Measurements from ENCODE around the gene DPH6. TPM values are rescaled to one million over a fixed set of nuclear protein-coding genes. Genes with fewer than 3 reads are reported as not detected.

Gene DPH6
- total RNA-seq, 1 donor from 2014 or later: 41.1 TPM

GRCh38 chr15:35499723-35500122, 46.2 kb downstream of the DPH6 start:
- H3K27me3 Mint-ChIP-seq (ENCODE audit: insufficient read depth, low read depth): no peaks in the 10 kb centered on the region
- H3K9me3 Mint-ChIP-seq: no peaks in the 10 kb centered on the region
- Histone ChIP-seq H3K36me3 (no peaks in the 10 kb centered on the region), H3K4me3 (no peak overlapping the region), H3K4me1 (no peaks in the 10 kb centered on the region), H3K9ac (no peak overlapping the region), H3K27me3 (no peaks in the 10 kb centered on the region), H3K4me2 (no peak overlapping the region), H3K27ac (no peak overlapping the region), H3K9me3 (ENCODE audit: low read depth) (no peaks in the 10 kb centered on the region), H2AFZ (replicated peaks) (no peak overlapping the region), H3F3A (ENCODE audit: low read depth) (no peaks in the 10 kb centered on the region), H3K79me2 (ENCODE audit: low read depth) (no peaks in the 10 kb centered on the region), H4K20me1 (ENCODE audit: low read depth) (no peaks in the 10 kb centered on the region)
- H3K4me1 Mint-ChIP-seq: no peaks in the 10 kb centered on the region
- H3K4me3 Mint-ChIP-seq: no peak overlapping the region
- TF ChIP-seq CTCF (IDR thresholded peaks at IDR 0.05) (no peak), EZH2 (IDR thresholded peaks at IDR 0.05) (no peak), EZH2phosphoT487 (IDR thresholded peaks at IDR 0.05) (no peak)
- no peak for DNase-seq (ENCODE audit: low spot score)
- H3K27ac Mint-ChIP-seq: no peak overlapping the region
- H3K36me3 Mint-ChIP-seq: no peaks in the 10 kb centered on the region

- Histone ChIP-seq H3K27ac (no peak overlapping the region), H4K20me1 (ENCODE audit: low read depth) (no peaks in the 10 kb centered on the region), H3K9me3 (ENCODE audit: low read depth) (no peaks in the 10 kb centered on the region), H3K4me2 (no peak overlapping the region), H3K79me2 (ENCODE audit: low read depth) (no peaks in the 10 kb centered on the region), H3K36me3 (no peaks in the 10 kb centered on the region), H3F3A (ENCODE audit: low read depth) (no peaks in the 10 kb centered on the region), H3K4me3 (no peak overlapping the region), H3K27me3 (no peaks in the 10 kb centered on the region), H2AFZ (replicated peaks) (no peak overlapping the region), H3K4me1 (no peaks in the 10 kb centered on the region), H3K9ac (no peak overlapping the region)
- Mint-ChIP-seq H3K4me1 (no peaks in the 10 kb centered on the region), H3K9me3 (no peaks in the 10 kb centered on the region), H3K36me3 (no peaks in the 10 kb centered on the region), H3K4me3 (no peak overlapping the region), H3K27me3 (ENCODE audit: insufficient read depth, low read depth) (no peaks in the 10 kb centered on the region), H3K27ac (no peak overlapping the region)
- no peak for DNase-seq (ENCODE audit: low spot score)
- TF ChIP-seq EZH2phosphoT487 (IDR thresholded peaks at IDR 0.05): no peak
- no peak for TF ChIP-seq EZH2 (IDR thresholded peaks at IDR 0.05)
- no peak for TF ChIP-seq CTCF (IDR thresholded peaks at IDR 0.05)
These were observed 49.4 kb downstream of the DPH6 start for GRCh38 chr15:35496585-35496984.

GRCh38 chr15:35495080-35495479, 50.9 kb downstream of the DPH6 start:
- Histone ChIP-seq H3K4me1 (no peaks in the 10 kb centered on the region), H3K9me3 (ENCODE audit: low read depth) (no peaks in the 10 kb centered on the region), H3K9ac (no peak overlapping the region), H2AFZ (replicated peaks) (no peak overlapping the region), H3K4me2 (no peak overlapping the region), H3K4me3 (no peak overlapping the region), H3K79me2 (ENCODE audit: low read depth) (no peaks in the 10 kb centered on the region), H4K20me1 (ENCODE audit: low read depth) (no peaks in the 10 kb centered on the region), H3K36me3 (no peaks in the 10 kb centered on the region), H3F3A (ENCODE audit: low read depth) (no peaks in the 10 kb centered on the region), H3K27me3 (no peaks in the 10 kb centered on the region), H3K27ac (no peak overlapping the region)
- Mint-ChIP-seq H3K9me3 (no peaks in the 10 kb centered on the region), H3K4me3 (no peak overlapping the region), H3K36me3 (no peaks in the 10 kb centered on the region), H3K27me3 (ENCODE audit: insufficient read depth, low read depth) (no peaks in the 10 kb centered on the region), H3K4me1 (no peaks in the 10 kb centered on the region), H3K27ac (no peak overlapping the region)
- DNase-seq (ENCODE audit: low spot score): no peak
- TF ChIP-seq EZH2phosphoT487 (IDR thresholded peaks at IDR 0.05) (no peak), EZH2 (IDR thresholded peaks at IDR 0.05) (no peak), CTCF (IDR thresholded peaks at IDR 0.05) (no peak)
